HUES64 (cell line): ENCODE measurements around the gene SSTR4. TPM values are rescaled to one million over a fixed set of nuclear protein-coding genes. Genes with fewer than 3 reads are reported as not detected.
"Not testable (repeated sequence)": the region's sequence is repeated elsewhere in the genome, so short reads cannot be mapped to it uniquely, and the experiment has no call there.

ENCODE experiments used
- H3K27ac ChIP-seq: 2 replicates; pipeline ENCODE4 v1.7.0; 2013; ENCODE audit warnings: low read depth, low read length, inconsistent platforms
- H3K27me3 ChIP-seq: 2 replicates; pipeline ENCODE4 v1.6.1; 2013; ENCODE audit warnings: mild to moderate bottlenecking, low read length; ENCODE audit not compliant: insufficient read depth
- H3K36me3 ChIP-seq: 2 replicates; pipeline ENCODE4 v1.6.1; 2013; ENCODE audit warnings: mild to moderate bottlenecking, low read length; ENCODE audit not compliant: insufficient read depth
- H3K4me1 ChIP-seq: 2 replicates; pipeline ENCODE4 v1.6.1; 2013; ENCODE audit warnings: mild to moderate bottlenecking, low read length, moderate library complexity; ENCODE audit not compliant: insufficient read depth
- H3K4me3 ChIP-seq: 2 replicates; pipeline ENCODE4 v1.5.1; 2013; ENCODE audit warnings: mild to moderate bottlenecking, low read length, moderate library complexity
- H3K9ac ChIP-seq: 2 replicates; pipeline ENCODE4 v1.6.1; 2013; ENCODE audit warnings: mild to moderate bottlenecking, low read depth, low read length
- H3K9me3 ChIP-seq: 2 replicates; pipeline ENCODE4 v1.6.1; 2013; ENCODE audit warnings: low read depth, low read length; ENCODE audit not compliant: insufficient read depth
- WGBS: fragments of 150-250, 120-280 bp; methylation state at CpG from one replicate; pipeline ENCODE4 v1.1.7; 2013; ENCODE audit warnings: missing lambda C conversion rate; 5-methylcytosine and 5-hydroxymethylcytosine counted together
- polyA plus RNA-seq, 2 experiments: library from polyadenylated mRNA; stranded (reverse); fragments of 50-300 nt; gene quantifications; one replicate each; pipeline ENCODE4 v1.2.3, GENCODE V29; 2013

Gene SSTR4
- not detected for polyA plus RNA-seq (2013, experiment 1 of 2)
- polyA plus RNA-seq (2013, experiment 2 of 2) = not detected

DNA sequence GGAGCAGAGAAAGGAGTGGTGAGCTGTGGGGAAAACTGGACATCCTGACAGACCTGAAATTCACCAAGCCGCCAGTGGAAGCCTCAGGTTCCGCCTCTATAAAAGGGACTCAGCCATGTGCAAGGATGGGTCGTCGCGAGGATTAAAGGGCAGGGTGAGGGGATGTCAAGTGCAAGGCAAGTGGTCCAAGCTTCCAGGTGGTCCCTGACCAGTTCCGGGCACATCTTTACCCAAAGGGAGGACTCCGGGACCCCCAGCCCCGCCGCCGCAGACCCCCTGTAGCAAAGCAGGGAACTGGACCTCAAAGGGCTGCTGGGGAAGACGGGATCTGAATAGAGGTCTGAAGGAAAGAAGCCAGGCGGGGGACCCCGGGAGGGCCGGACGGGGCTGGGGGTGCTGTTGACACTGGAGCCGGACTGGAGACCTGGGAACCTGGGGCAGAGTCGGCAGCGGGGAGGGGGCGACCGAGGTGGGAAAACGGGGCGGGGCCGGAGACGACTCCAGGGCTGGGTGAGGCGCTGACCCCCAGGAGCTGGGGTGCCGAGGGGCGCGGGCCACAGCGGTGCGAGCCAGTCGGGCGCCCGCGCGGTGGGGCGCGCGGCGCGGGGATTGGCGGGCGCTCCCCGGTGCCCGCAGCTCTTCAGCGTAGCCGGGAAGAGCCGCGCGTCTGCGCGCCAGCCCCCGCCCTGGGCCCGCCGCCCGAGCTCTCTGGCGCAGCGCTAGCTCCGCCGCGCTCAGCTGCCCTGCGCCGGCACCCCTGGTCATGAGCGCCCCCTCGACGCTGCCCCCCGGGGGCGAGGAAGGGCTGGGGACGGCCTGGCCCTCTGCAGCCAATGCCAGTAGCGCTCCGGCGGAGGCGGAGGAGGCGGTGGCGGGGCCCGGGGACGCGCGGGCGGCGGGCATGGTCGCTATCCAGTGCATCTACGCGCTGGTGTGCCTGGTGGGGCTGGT, at the start of gene SSTR4:
SSTR4 (plus strand) TSS at position 592 of the 951 bp plus-strand sequence; CDS start at position 764, 172 bp downstream.
- no peak within 1 kb of the TSS for H3K27ac ChIP-seq
- H3K27me3 ChIP-seq = peaks cover 74% of the 10 kb centered on the region
- H3K4me3 ChIP-seq = peak within 1 kb of the TSS; percentile 45
- 20% methylated on average over 83 of the region's 83 CpGs for WGBS
- no peak within 1 kb of the TSS for H3K9ac ChIP-seq
- H3K4me1 ChIP-seq = no peaks in the 10 kb centered on the region
- no peaks in the 10 kb centered on the region for H3K36me3 ChIP-seq
- H3K9me3 ChIP-seq = no peaks in the 10 kb centered on the region

DNA sequence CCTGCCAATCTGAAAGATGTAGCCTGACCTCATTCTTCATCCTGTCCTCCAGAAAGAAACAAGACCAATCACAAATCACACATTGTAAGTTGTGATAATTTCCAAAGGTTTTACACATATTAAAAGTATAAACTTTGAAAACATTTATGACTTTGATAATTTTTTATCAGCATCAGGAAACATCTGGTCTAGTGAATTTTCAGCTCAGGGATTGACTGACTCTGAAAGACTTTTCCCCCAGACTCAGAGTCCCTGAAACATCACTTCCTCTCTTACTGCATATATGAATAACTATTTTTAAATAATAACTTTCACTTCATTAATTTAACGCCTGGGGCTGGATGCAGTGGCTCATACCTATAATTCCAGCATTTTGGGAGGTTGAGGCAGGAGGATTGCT, 48.5 kb upstream of the SSTR4 start:
- Histone ChIP-seq H3K9me3 (no peaks in the 10 kb centered on the region), H3K27ac (no peak overlapping the region), H3K4me1 (no peaks in the 10 kb centered on the region), H3K4me3 (no peak overlapping the region), H3K36me3 (no peaks in the 10 kb centered on the region), H3K27me3 (no peaks in the 10 kb centered on the region), H3K9ac (no peak overlapping the region)
- 100% methylated on average over 1 of the region's 1 CpG for WGBS

DNA sequence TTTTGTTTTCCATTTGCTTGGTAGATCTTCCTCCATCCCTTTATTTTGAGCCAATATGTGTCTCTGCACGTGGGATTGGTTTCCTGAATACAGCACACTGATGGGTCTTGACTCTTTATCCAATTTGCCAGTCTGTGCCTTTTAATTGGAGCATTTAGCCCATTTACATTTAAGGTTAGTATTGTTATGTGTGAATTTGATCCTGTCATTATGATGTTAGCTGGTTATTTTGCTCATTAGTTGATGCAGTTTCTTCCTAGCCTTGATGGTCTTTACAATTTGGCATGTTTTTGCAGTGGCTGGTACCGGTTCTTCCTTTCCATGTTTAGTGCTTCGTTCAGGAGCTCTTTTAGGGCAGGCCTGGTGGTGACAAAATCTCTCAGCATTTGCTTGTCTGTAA, 43.7 kb upstream of the SSTR4 start:
- H3K27me3 ChIP-seq, H3K4me1 ChIP-seq, H3K4me3 ChIP-seq, H3K36me3 ChIP-seq, H3K9ac ChIP-seq, H3K27ac ChIP-seq: not testable (repeated sequence)
- peaks cover 14% of the 10 kb centered on the region for H3K9me3 ChIP-seq
- 93% methylated on average over 3 of the region's 3 CpGs for WGBS

DNA sequence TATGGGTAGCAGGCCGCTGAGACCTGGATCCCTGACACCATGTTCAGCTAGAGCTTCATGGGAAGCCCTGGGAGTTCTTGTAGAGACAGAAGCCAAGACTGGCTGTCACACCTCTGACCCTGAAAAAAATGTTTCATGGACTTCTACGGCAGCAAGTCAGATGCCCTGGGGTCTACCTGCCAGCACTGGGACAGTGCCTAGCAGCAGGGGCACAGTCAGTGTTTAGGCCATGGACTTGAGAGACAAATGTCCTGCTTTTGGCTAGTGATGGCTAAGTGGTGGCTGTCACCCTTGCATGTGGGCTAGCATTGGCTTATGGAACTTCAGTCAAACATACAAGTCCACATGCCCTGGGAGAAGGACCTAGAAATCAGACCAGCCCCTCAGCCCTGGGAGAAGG, 41.3 kb upstream of the SSTR4 start:
- Histone ChIP-seq H3K4me1 (no peaks in the 10 kb centered on the region), H3K9ac (no peak overlapping the region), H3K4me3 (no peak overlapping the region), H3K27me3 (no peaks in the 10 kb centered on the region), H3K9me3 (peaks cover 14% of the 10 kb centered on the region), H3K36me3 (no peaks in the 10 kb centered on the region), H3K27ac (no peak overlapping the region)
- 89% methylated on average over 2 of the region's 2 CpGs for WGBS

GRCh38 chr20:22995923-22996322, 39.2 kb upstream of the SSTR4 start:
- Histone ChIP-seq H3K4me3 (no peak overlapping the region), H3K27me3 (no peaks in the 10 kb centered on the region), H3K9me3 (peaks cover 14% of the 10 kb centered on the region), H3K9ac (no peak overlapping the region), H3K4me1 (no peaks in the 10 kb centered on the region), H3K27ac (no peak overlapping the region), H3K36me3 (no peaks in the 10 kb centered on the region)
- WGBS = 80% methylated on average over 1 of the region's 1 CpG

- no peaks in the 10 kb centered on the region for H3K4me1 ChIP-seq
- H3K9me3 ChIP-seq = peaks cover 13% of the 10 kb centered on the region
- no peak overlapping the region for H3K27ac ChIP-seq
- H3K36me3 ChIP-seq = no peaks in the 10 kb centered on the region
- no peak overlapping the region for H3K4me3 ChIP-seq
- 97% methylated on average over 2 of the region's 2 CpGs for WGBS
- H3K27me3 ChIP-seq = no peaks in the 10 kb centered on the region
- H3K9ac ChIP-seq = no peak overlapping the region
These were observed 36.6 kb upstream of the SSTR4 start for GRCh38 chr20:22998476-22998875.

- Histone ChIP-seq H3K36me3 (no peaks in the 10 kb centered on the region), H3K27me3 (no peaks in the 10 kb centered on the region), H3K9me3 (peaks cover under 1% of the 10 kb centered on the region; the same call in 1 of the 2 replicates), H3K27ac (no peak overlapping the region), H3K4me3 (no peak overlapping the region), H3K9ac (no peak overlapping the region), H3K4me1 (no peaks in the 10 kb centered on the region)
- WGBS = 89% methylated on average over 4 of the region's 4 CpGs
These were observed 35.4 kb upstream of the SSTR4 start for GRCh38 chr20:22999756-23000155.

DNA sequence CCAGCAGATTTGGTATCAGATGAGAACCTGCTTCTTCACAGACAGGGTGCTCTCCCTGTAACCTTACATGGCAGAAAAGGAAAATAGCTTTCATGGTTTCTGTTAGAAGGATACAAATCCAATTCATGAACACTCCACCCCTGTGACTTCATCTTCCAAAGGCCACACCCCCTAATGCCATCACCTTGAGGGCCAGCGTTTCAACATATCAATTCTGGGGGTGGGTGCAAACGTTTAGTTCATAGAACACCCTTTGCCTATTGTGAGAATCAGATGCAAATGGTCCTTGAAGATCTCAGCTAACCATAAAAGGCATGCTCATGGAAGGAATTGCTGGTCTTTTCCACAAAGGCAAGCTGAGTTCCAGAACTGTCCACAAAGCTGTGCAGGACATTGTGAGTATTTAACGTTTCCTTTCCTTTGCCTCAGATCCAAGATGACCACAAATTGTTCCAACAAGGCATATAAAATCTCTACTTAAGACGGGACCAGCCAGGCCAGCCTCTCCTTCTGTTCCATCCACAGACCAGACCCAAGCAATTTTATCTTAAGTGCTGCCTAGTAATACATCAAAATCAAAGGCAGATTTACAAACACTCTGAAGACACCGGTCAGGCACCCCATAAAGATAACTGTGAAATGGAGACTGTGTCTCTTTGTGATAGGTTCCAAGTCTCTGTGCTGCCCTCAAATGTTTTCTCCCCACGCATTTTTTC, 34.7 kb upstream of the SSTR4 start:
- no peaks in the 10 kb centered on the region for H3K27me3 ChIP-seq
- no peaks in the 10 kb centered on the region for H3K9me3 ChIP-seq
- no peaks in the 10 kb centered on the region for H3K36me3 ChIP-seq
- no peak overlapping the region for H3K9ac ChIP-seq
- H3K4me1 ChIP-seq = no peaks in the 10 kb centered on the region
- H3K27ac ChIP-seq = no peak overlapping the region
- WGBS = 87% methylated on average over 6 of the region's 6 CpGs
- no peak overlapping the region for H3K4me3 ChIP-seq

GRCh38 chr20:23002276-23002675, 32.8 kb upstream of the SSTR4 start:
- no peak overlapping the region for H3K4me3 ChIP-seq
- no peaks in the 10 kb centered on the region for H3K27me3 ChIP-seq
- no peaks in the 10 kb centered on the region for H3K36me3 ChIP-seq
- H3K9me3 ChIP-seq = no peaks in the 10 kb centered on the region
- no peak overlapping the region for H3K9ac ChIP-seq
- H3K27ac ChIP-seq = no peak overlapping the region
- H3K4me1 ChIP-seq = no peaks in the 10 kb centered on the region
- 94% methylated on average over 6 of the region's 6 CpGs for WGBS

GRCh38 chr20:23003077-23003635, 32.0 kb upstream of the SSTR4 start:
- Histone ChIP-seq H3K4me1 (peaks cover 7% of the 10 kb centered on the region), H3K9me3 (no peaks in the 10 kb centered on the region), H3K27me3 (no peaks in the 10 kb centered on the region), H3K27ac (no peak overlapping the region), H3K4me3 (no peak overlapping the region), H3K9ac (no peak overlapping the region), H3K36me3 (no peaks in the 10 kb centered on the region)
- 95% methylated on average over 1 of the region's 1 CpG for WGBS

- WGBS = 88% methylated on average over 2 of the region's 2 CpGs
- Histone ChIP-seq H3K36me3 (no peaks in the 10 kb centered on the region), H3K9me3 (no peaks in the 10 kb centered on the region), H3K4me3 (no peak overlapping the region), H3K4me1 (peaks cover 8% of the 10 kb centered on the region), H3K27ac (no peak overlapping the region), H3K9ac (no peak overlapping the region), H3K27me3 (no peaks in the 10 kb centered on the region)
These were observed 31.1 kb upstream of the SSTR4 start for GRCh38 chr20:23003881-23004460.
